Prostate gland (tissue), 2 donors: ENCODE data around the gene CDK9.

ENCODE experiments used
- POLR2A ChIP-seq: fragments of 450-650 bp; IDR thresholded peaks from one replicate; pipeline ENCODE4 v1.6.1; 2016; ENCODE audit warnings: antibody characterized with exemption, mild to moderate bottlenecking
- TF ChIP-seq, protein P1 (sequence below), 4 experiments: fragments of 200-600 bp in 2 of 4; fragments of 450-650 bp in 2 of 4; sonication (generic) in 2 of 4; IDR thresholded peaks; 1 replicate in 3 of 4; 2 replicates in 1 of 4; pipeline ENCODE4 v1.5.1; 2016 to 2019; ENCODE audit warnings: antibody characterized with exemption in 4 of 4, mild to moderate bottlenecking in 2 of 4, moderate library complexity in 2 of 4

DNA sequence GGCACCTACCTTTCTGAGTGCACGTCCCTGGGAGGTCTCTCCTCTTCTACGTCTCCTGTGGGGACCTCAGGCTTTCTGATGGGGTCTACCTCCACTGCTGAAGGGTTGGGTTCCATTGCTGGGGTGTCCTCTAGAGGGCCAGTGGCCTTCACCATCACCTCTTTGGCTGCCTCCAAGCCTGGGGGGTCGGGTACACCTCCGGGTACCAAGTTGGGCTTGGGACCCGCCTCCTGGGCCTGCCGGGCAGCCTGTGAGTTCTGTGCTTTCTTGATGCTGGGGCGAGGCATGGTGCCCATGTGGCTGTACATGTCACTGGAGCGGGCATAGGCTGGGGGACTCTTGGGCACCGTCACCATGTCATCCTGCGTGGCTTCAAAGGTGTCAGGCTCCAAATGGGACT lies 11.9 kb upstream of the CDK9 start:
- no peak for TF ChIP-seq POLR2A
- TF ChIP-seq, protein P1, sequence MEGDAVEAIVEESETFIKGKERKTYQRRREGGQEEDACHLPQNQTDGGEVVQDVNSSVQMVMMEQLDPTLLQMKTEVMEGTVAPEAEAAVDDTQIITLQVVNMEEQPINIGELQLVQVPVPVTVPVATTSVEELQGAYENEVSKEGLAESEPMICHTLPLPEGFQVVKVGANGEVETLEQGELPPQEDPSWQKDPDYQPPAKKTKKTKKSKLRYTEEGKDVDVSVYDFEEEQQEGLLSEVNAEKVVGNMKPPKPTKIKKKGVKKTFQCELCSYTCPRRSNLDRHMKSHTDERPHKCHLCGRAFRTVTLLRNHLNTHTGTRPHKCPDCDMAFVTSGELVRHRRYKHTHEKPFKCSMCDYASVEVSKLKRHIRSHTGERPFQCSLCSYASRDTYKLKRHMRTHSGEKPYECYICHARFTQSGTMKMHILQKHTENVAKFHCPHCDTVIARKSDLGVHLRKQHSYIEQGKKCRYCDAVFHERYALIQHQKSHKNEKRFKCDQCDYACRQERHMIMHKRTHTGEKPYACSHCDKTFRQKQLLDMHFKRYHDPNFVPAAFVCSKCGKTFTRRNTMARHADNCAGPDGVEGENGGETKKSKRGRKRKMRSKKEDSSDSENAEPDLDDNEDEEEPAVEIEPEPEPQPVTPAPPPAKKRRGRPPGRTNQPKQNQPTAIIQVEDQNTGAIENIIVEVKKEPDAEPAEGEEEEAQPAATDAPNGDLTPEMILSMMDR (IDR thresholded peaks at IDR 0.05), result no peak
